ENCODE results near the gene LILRA2. TPM values are rescaled to one million over a fixed set of nuclear protein-coding genes. Genes with fewer than 3 reads are reported as not detected.
"Not testable (repeated sequence)": the region's sequence is repeated elsewhere in the genome, so short reads cannot be mapped to it uniquely, and the experiment has no call there.

LILRA2 gene
- total RNA-seq, 1 donor, result not detected

GRCh38 chr19:54594737-54595136 is 21.1 kb downstream of the LILRA2 start:
- H3K4me3 ChIP-seq (ENCODE audit: low read depth, low read length), result no peak overlapping the region
- no peak for TF ChIP-seq CTCF (IDR thresholded peaks at IDR 0.05; ENCODE audit: insufficient read depth, low read depth, low read length)
- DNase-seq (ENCODE audit: low read depth), result no peak

- not testable (repeated sequence) for H3K4me3 ChIP-seq (ENCODE audit: low read depth, low read length); DNase-seq (ENCODE audit: low read depth)
Observed at GRCh38 chr19:54595680-54596436, 22.3 kb downstream of the LILRA2 start.

GRCh38 chr19:54600212-54600611 is 26.6 kb downstream of the LILRA2 start:
- no peak for TF ChIP-seq CTCF (IDR thresholded peaks at IDR 0.05; ENCODE audit: insufficient read depth, low read depth, low read length)
- DNase-seq (ENCODE audit: low read depth), result no peak
- no peak overlapping the region for H3K4me3 ChIP-seq (ENCODE audit: low read depth, low read length)

GRCh38 chr19:54606230-54606629 is 32.6 kb downstream of the LILRA2 start:
- TF ChIP-seq CTCF (IDR thresholded peaks at IDR 0.05; ENCODE audit: insufficient read depth, low read depth, low read length), result no peak
- no peak for DNase-seq (ENCODE audit: low read depth)
- no peak overlapping the region for H3K4me3 ChIP-seq (ENCODE audit: low read depth, low read length)

GRCh38 chr19:54606891-54607784 is 33.5 kb downstream of the LILRA2 start:
- no peak for DNase-seq (ENCODE audit: low read depth)
- H3K4me3 ChIP-seq (ENCODE audit: low read depth, low read length), result no peak overlapping the region
- no peak for TF ChIP-seq CTCF (IDR thresholded peaks at IDR 0.05; ENCODE audit: insufficient read depth, low read depth, low read length)

- no peak for TF ChIP-seq CTCF (IDR thresholded peaks at IDR 0.05; ENCODE audit: insufficient read depth, low read depth, low read length)
- no peak for DNase-seq (ENCODE audit: low read depth)
- H3K4me3 ChIP-seq (ENCODE audit: low read depth, low read length), result no peak overlapping the region
Observed at GRCh38 chr19:54607785-54608150, 34.2 kb downstream of the LILRA2 start.

GRCh38 chr19:54608205-54608604 is 34.6 kb downstream of the LILRA2 start:
- no peak overlapping the region for H3K4me3 ChIP-seq (ENCODE audit: low read depth, low read length)
- TF ChIP-seq CTCF (IDR thresholded peaks at IDR 0.05; ENCODE audit: insufficient read depth, low read depth, low read length), result no peak
- no peak for DNase-seq (ENCODE audit: low read depth)

All from fibroblast of villous mesenchyme (primary cell).